Endodermal cell (in vitro differentiated cells): ENCODE measurements around the gene ADORA1. TPM values are rescaled to one million over a fixed set of nuclear protein-coding genes. Genes with fewer than 3 reads are reported as not detected.
A peak's percentile ranks its signal among the peaks of the same experiment; 100 is the strongest.

Experiments used
- DNase-seq: peaks from one replicate; pipeline ENCODE4 v3.0.0-alpha.2; 2017
- H3K27ac ChIP-seq: 2 replicates; pipeline ENCODE4 v1.5.1; 2013; ENCODE audit warnings: mild to moderate bottlenecking, low read depth, low read length, moderate library complexity
- H3K27me3 ChIP-seq: 2 replicates; pipeline ENCODE4 v1.6.1; 2013; ENCODE audit warnings: mild to moderate bottlenecking, low read length, moderate library complexity; ENCODE audit not compliant: insufficient read depth, control insufficient read depth, poor library complexity, severe bottlenecking
- H3K36me3 ChIP-seq: 2 replicates; pipeline ENCODE4 v1.7.0; 2013; ENCODE audit warnings: mild to moderate bottlenecking, low read length, moderate library complexity; ENCODE audit not compliant: control insufficient read depth, insufficient read depth
- H3K4me1 ChIP-seq: one replicate; pipeline ENCODE4 v1.7.0; 2013; ENCODE audit warnings: low read length; ENCODE audit not compliant: control insufficient read depth, insufficient read depth
- H3K4me3 ChIP-seq: 2 replicates; pipeline ENCODE4 v1.5.1; 2013; ENCODE audit warnings: mild to moderate bottlenecking, low read length, moderate library complexity
- H3K9ac ChIP-seq: 2 replicates; pipeline ENCODE4 v1.6.1; 2013; ENCODE audit warnings: mild to moderate bottlenecking, low read length, moderate library complexity; ENCODE audit not compliant: poor library complexity, severe bottlenecking; ENCODE audit errors: extremely low read depth
- H3K9me3 ChIP-seq: 2 replicates; pipeline ENCODE4 v1.6.1; 2013; ENCODE audit warnings: mild to moderate bottlenecking, low read length, moderate library complexity; ENCODE audit not compliant: control insufficient read depth
- H3K27ac Mint-ChIP-seq: 2 replicates; pipeline ENCODE4 v1.8.0; 2020; ENCODE audit warnings: mixed read lengths
- H3K27me3 Mint-ChIP-seq: 2 replicates; pipeline ENCODE4 v1.8.0; 2021; ENCODE audit warnings: mild to moderate bottlenecking, mixed read lengths; ENCODE audit not compliant: insufficient read depth
- H3K36me3 Mint-ChIP-seq: 2 replicates; pipeline ENCODE4 v1.8.0; 2020; ENCODE audit warnings: low read depth, mixed read lengths
- H3K4me1 Mint-ChIP-seq: 2 replicates; pipeline ENCODE4 v1.8.0; 2020; ENCODE audit warnings: mixed read lengths
- H3K4me3 Mint-ChIP-seq: 2 replicates; pipeline ENCODE4 v1.8.0; 2020; ENCODE audit warnings: mild to moderate bottlenecking, moderate library complexity, mixed read lengths
- H3K9me3 Mint-ChIP-seq: 2 replicates; pipeline ENCODE4 v1.8.0; 2020; ENCODE audit warnings: mild to moderate bottlenecking, mixed read lengths
- WGBS, 2 experiments: methylation state at CpG; one replicate each; pipeline versions ENCODE4 v1.1.5 to v1.1.7; 2013; ENCODE audit warnings: missing lambda C conversion rate in 2 of 2, mixed read lengths in 1 of 2; ENCODE audit not compliant: insufficient coverage in 1 of 2, insufficient read length in 1 of 2; 5-methylcytosine and 5-hydroxymethylcytosine counted together
- total RNA-seq, 2 donors: library from RNA; stranded (reverse); fragmentation: NEBNext Ultra II Directional in 1 of 2; extraction: Animal tissue kit (Norgen Biotek cat#: 25700) in 1 of 2; gene quantifications; 2 replicates in 1 of 2; 3 replicates in 1 of 2; pipeline ENCODE4 v1.2.1, GENCODE V29; 2021
- TF ChIP-seq, protein P1 (sequence below): fragments of 200-600 bp; sonication (generic); conservative IDR thresholded peaks from 2 replicates; pipeline ENCODE4 v1.5.0; 2021; ENCODE audit warnings: antibody characterized with exemption, mild to moderate bottlenecking

The ADORA1 gene
- total RNA-seq, 2 donors from 2014 or later: 2.0 to 2.1 TPM

DNA sequence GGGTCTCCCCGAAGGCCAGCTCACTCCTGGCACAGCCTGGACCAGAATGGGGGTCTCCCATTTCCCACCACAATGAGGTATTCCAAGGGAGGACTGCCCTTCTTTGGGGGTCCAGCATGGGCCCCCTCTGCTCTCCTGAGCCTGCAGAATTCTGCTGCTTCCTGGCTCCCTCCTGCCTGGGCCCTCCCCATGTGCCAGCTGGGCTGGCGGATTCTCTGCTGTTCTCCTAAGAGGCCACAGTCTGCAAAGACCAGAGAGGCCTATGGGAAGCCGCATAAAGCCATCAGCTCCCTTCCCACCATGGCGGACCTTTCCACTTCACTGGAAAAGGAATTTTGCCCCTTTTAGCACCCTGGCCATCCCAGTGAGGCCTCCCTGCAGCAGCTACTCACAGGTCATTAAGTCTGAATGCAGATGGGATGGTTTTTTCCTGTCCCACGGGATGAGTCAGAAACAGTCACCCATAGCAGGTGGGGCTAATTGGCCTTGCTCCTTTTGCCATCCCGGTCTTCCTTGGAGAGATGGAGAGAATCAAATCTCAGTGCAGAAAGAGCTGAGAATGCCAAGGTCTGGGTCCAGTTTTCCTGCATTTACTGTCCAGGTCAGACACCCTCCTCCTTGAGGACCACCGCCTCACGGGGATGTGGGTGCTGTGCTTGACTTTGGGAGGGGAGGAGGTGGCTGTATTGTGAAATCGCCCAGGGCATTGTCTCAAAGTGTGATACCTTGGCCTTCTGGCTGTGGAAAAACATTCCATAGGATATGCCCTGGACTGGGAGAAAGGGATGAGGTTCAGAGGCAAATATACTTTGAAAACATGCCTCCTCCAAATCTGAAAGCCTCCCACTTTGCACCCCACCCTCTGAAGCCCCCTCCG lies 24.9 kb downstream of the ADORA1 start:
- H3K4me3 Mint-ChIP-seq: no peak overlapping the region
- H3K9me3 Mint-ChIP-seq: no peaks in the 10 kb centered on the region
- Histone ChIP-seq H3K36me3 (no peaks in the 10 kb centered on the region), H3K27ac (peak overlapping the region; percentile 70), H3K9me3 (no peaks in the 10 kb centered on the region), H3K4me1 (peaks cover 19% of the 10 kb centered on the region), H3K27me3 (no peaks in the 10 kb centered on the region), H3K4me3 (no peak overlapping the region), H3K9ac (no peak overlapping the region)
- 40 to 42% methylated on average over 3 to 10 of the region's 10 CpGs for WGBS, 2 experiments
- peak overlapping the region; percentile 88 for H3K27ac Mint-ChIP-seq
- peaks cover 61% of the 10 kb centered on the region for H3K4me1 Mint-ChIP-seq
- H3K36me3 Mint-ChIP-seq: no peaks in the 10 kb centered on the region
- peak; percentile 91 for DNase-seq
- TF ChIP-seq, protein P1, sequence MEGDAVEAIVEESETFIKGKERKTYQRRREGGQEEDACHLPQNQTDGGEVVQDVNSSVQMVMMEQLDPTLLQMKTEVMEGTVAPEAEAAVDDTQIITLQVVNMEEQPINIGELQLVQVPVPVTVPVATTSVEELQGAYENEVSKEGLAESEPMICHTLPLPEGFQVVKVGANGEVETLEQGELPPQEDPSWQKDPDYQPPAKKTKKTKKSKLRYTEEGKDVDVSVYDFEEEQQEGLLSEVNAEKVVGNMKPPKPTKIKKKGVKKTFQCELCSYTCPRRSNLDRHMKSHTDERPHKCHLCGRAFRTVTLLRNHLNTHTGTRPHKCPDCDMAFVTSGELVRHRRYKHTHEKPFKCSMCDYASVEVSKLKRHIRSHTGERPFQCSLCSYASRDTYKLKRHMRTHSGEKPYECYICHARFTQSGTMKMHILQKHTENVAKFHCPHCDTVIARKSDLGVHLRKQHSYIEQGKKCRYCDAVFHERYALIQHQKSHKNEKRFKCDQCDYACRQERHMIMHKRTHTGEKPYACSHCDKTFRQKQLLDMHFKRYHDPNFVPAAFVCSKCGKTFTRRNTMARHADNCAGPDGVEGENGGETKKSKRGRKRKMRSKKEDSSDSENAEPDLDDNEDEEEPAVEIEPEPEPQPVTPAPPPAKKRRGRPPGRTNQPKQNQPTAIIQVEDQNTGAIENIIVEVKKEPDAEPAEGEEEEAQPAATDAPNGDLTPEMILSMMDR: no peak
- H3K27me3 Mint-ChIP-seq: no peaks in the 10 kb centered on the region

- Histone ChIP-seq H3K4me1 (peaks cover 19% of the 10 kb centered on the region), H3K27ac (no peak overlapping the region)
These were observed 25.8 kb downstream of the ADORA1 start for GRCh38 chr1:203153051-203153988.

More at GRCh38 chr1:203153051-203153988, 25.8 kb downstream of the ADORA1 start:
- H3K4me3 ChIP-seq: no peak overlapping the region
- Mint-ChIP-seq H3K4me3 (no peak overlapping the region), H3K36me3 (no peaks in the 10 kb centered on the region), H3K9me3 (no peaks in the 10 kb centered on the region), H3K27me3 (no peaks in the 10 kb centered on the region), H3K4me1 (peaks cover 59% of the 10 kb centered on the region), H3K27ac (peak overlapping the region; percentile 88)
- no peaks in the 10 kb centered on the region for H3K36me3 ChIP-seq
- peaks cover 6% of the 10 kb centered on the region for H3K9me3 ChIP-seq
- H3K27me3 ChIP-seq: no peaks in the 10 kb centered on the region
- no peak overlapping the region for H3K9ac ChIP-seq
- DNase-seq: peak; percentile 72
- WGBS, 2 experiments: 60 to 72% methylated on average over 4 to 9 of the region's 9 CpGs
- TF ChIP-seq, protein P1: no peak
